ENCODE measurements around the gene MRPL34. TPM values are rescaled to one million over a fixed set of nuclear protein-coding genes. Genes with fewer than 3 reads are reported as not detected.

Gene MRPL34
- 100 to 1,000 TPM; 136 to 138 TPM for total RNA-seq
- polyA plus RNA-seq: 227 TPM

DNA sequence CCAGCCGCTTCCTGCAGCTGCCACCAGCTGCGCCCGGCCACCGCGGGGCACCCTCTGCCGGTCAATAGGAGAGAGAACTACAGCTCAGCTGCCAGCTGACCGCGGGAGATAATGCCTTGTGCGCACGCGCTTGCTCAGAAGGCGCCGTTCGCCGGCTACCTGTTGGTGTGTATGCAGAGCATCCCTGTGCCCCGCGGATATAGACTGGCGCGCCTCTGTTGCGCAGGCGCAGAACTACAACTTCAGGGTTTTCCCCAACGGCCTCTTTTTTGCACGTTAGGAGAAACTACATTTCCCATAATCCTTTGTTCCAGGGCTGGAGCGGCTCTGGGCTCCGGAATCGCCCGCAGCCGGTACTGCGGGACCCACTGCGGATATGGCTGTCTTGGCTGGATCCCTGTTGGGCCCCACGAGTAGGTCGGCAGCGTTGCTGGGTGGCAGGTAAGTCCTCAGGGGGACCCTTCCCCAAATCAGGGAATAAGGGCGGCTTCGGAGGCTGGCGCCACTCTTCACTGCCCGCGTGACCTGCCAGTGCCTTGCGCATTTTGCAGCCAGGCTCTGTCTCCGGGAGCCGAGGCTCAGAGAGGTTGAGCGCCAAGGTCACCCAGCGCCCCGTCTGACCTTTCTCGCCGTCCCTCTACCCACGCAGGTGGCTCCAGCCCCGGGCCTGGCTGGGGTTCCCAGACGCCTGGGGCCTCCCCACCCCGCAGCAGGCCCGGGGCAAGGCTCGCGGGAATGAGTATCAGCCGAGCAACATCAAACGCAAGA is at the start of gene MRPL34:
MRPL34 (plus strand) TSS at position 356 of the 768 bp plus-strand sequence; CDS start at position 377, 21 bp downstream.
- peaks cover 0 to 2% of the 10 kb centered on the region in 2 donors for H3K27me3 Mint-ChIP-seq
- H3K27ac Mint-ChIP-seq: peak within 1 kb of the TSS; percentile 79 to 99 (median 90)
- H3K4me1 ChIP-seq (ENCODE audit: insufficient read depth, low read length): peaks cover 41% of the 10 kb centered on the region
- H3K27ac ChIP-seq (ENCODE audit: low read depth, low read length): peak within 1 kb of the TSS; percentile 79
- peaks cover 45 to 67% (median 57%) of the 10 kb centered on the region in 3 donors for H3K4me1 Mint-ChIP-seq
- no peaks in the 10 kb centered on the region for H3K9me3 ChIP-seq (ENCODE audit: low read length)
- peak within 1 kb of the TSS; percentile 92 for H3K4me3 ChIP-seq (ENCODE audit: low read length)
- peak; percentile 88 to 98 (median 94) for DNase-seq
- peaks cover 0 to 12% (median 0%) of the 10 kb centered on the region in 3 donors for H3K36me3 Mint-ChIP-seq
- H3K36me3 ChIP-seq (ENCODE audit: insufficient read depth, low read length): no peaks in the 10 kb centered on the region
- ChIA-PET CTCF (interaction anchor here (0.6 to 1.8 kb wide), 15 partner anchors 9 to 86 kb away, joined by 3 to 11 read pairs (median 4); partner anchors contain the start of genes BABAM1 and OCEL1), POLR2A (interaction anchor here (0.7 to 1.3 kb wide), 4 partner anchors 13 to 162 kb away, joined by 4 to 13 read pairs (median 6); partner anchors contain the start of gene ANO8)
- H3K4me3 Mint-ChIP-seq: peak within 1 kb of the TSS; percentile 87 to 100 (median 90)
- H3K27me3 ChIP-seq (ENCODE audit: insufficient read depth, low read length, poor library complexity, severe bottlenecking): no peaks in the 10 kb centered on the region
- no peaks in the 10 kb centered on the region for H3K9me3 Mint-ChIP-seq

DNA sequence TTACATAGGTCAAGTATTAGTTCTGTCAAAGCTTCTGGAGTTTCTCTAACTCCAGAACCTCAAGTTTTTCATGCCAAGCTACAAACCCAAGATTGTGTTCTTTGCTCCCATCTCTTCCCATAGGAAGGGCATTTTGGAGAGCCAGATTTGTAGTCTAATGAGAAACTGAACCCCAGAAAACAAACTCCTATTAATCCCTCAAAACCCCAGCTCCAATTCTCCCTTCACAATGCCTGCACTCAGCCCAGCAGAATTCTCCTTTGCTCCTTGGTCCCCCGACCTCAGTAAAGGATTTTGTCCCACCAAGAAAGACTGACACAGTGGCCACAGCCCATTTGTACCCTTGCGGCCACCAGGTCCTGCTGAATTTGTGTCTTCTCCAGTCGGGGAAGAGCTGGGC is 49.5 kb upstream of the MRPL34 start:
- ChIA-PET POLR2A (no interaction called here), CTCF (interaction anchor here (1.0 to 1.8 kb wide), 2 partner anchors 36 to 135 kb away, joined by 3 read pairs; no protein-coding TSS in a partner anchor)
- Mint-ChIP-seq H3K4me1 (peaks cover 6% of the 10 kb centered on the region in 3 donors), H3K4me3 (no peak overlapping the region), H3K9me3 (no peaks in the 10 kb centered on the region), H3K27me3 (peaks cover 0 to 1% of the 10 kb centered on the region in 2 donors), H3K27ac (peak overlapping the region in 1 of 8 donors; percentile 26), H3K36me3 (no peaks in the 10 kb centered on the region)
- no peaks in the 10 kb centered on the region for H3K4me1 ChIP-seq (ENCODE audit: insufficient read depth, low read length)
- DNase-seq: no peak
- no peak overlapping the region for H3K27ac ChIP-seq (ENCODE audit: low read depth, low read length)
- H3K9me3 ChIP-seq (ENCODE audit: low read length): no peaks in the 10 kb centered on the region
- H3K4me3 ChIP-seq (ENCODE audit: low read length): no peak overlapping the region
- H3K27me3 ChIP-seq (ENCODE audit: insufficient read depth, low read length, poor library complexity, severe bottlenecking): no peaks in the 10 kb centered on the region
- no peaks in the 10 kb centered on the region for H3K36me3 ChIP-seq (ENCODE audit: insufficient read depth, low read length)

DNA sequence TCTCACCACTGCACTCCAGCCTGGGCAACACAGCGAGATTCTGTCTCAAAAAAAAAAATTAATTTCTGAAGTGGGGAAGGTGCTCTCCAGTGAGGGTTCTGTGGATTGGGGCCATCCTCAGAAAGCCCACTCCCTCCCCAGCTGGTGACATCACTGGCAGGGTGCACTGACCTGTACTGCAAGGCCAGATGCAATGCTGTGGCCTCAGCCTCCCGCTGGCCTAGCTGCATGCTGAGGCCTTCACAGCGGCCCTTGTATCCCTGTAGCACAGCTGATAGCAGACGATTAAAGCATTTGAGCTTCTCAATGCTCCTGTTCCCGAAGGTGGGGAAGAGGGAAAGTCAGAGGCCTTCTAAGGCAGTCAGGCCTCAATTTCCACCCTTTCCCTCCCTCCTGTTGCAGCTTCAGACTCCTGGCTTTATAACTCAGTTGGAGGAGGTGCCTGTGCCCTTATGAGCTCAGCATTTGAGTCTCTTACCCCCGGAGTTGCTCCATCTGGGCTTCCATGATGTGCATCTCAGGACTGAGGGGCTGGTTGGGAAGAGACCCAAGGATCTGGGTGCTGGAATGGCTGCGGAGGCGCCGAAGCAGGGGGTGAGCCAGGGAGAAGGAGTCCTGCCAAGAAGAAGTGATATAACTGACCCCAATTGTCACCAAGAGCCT is 46.4 kb upstream of the MRPL34 start:
- H3K4me3 Mint-ChIP-seq: no peak overlapping the region
- H3K9me3 Mint-ChIP-seq: no peaks in the 10 kb centered on the region
- Histone ChIP-seq H3K27ac (ENCODE audit: low read depth, low read length) (no peak overlapping the region), H3K4me1 (ENCODE audit: insufficient read depth, low read length) (no peaks in the 10 kb centered on the region), H3K27me3 (ENCODE audit: insufficient read depth, low read length, poor library complexity, severe bottlenecking) (no peaks in the 10 kb centered on the region), H3K4me3 (ENCODE audit: low read length) (no peak overlapping the region), H3K36me3 (ENCODE audit: insufficient read depth, low read length) (no peaks in the 10 kb centered on the region), H3K9me3 (ENCODE audit: low read length) (no peaks in the 10 kb centered on the region)
- H3K36me3 Mint-ChIP-seq: no peaks in the 10 kb centered on the region
- no peak for DNase-seq
- no peak overlapping the region for H3K27ac Mint-ChIP-seq
- peaks cover 6 to 8% (median 7%) of the 10 kb centered on the region in 3 donors for H3K4me1 Mint-ChIP-seq
- ChIA-PET CTCF (interaction anchor here (1.2 to 11.2 kb wide), 8 partner anchors 11 to 206 kb away, joined by 3 to 93 read pairs (median 4); partner anchors contain the start of genes ANKLE1, MRPL34 and USE1), POLR2A (interaction anchor here (1.2 kb wide), 1 partner anchor 33 kb away, joined by 5 read pairs; the partner anchor contains the start of gene OCEL1)
- no peaks in the 10 kb centered on the region for H3K27me3 Mint-ChIP-seq

DNA sequence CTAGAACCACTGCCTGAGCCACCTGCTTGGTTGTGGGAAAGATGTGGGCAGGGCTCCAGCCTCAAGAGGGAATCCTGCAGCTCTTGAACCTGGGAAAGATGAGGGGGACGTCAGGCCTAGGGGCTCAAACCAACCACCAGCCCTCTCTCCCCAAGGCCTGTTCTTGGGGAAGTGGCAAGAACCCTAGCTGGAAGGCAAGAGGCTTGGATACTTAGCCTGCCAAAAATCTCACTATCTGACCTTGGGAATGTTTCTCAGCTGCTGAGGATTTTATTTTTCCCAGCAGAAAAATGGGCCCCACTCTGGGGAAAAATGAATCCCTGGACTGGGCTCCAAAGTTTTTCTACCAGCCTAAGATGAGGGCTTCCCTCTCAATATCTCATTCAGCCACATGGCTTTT is 45.7 kb upstream of the MRPL34 start:
- H3K4me3 Mint-ChIP-seq: no peak overlapping the region
- CTCF ChIA-PET: interaction anchor here (0.6 to 11.2 kb wide), 20 partner anchors 9 to 205 kb away, joined by 3 to 93 read pairs (median 4); partner anchors contain the start of genes ANKLE1, MRPL34 and USE1
- POLR2A ChIA-PET: interaction anchor here (1.2 kb wide), 1 partner anchor 34 kb away, joined by 5 read pairs; the partner anchor contains the start of gene OCEL1
- H3K27ac Mint-ChIP-seq: no peak overlapping the region
- no peaks in the 10 kb centered on the region for H3K36me3 Mint-ChIP-seq
- no peak overlapping the region for H3K27ac ChIP-seq (ENCODE audit: low read depth, low read length)
- H3K36me3 ChIP-seq (ENCODE audit: insufficient read depth, low read length): no peaks in the 10 kb centered on the region
- no peaks in the 10 kb centered on the region for H3K27me3 Mint-ChIP-seq
- peaks cover 7 to 13% (median 8%) of the 10 kb centered on the region in 3 donors for H3K4me1 Mint-ChIP-seq
- no peaks in the 10 kb centered on the region for H3K27me3 ChIP-seq (ENCODE audit: insufficient read depth, low read length, poor library complexity, severe bottlenecking)
- no peaks in the 10 kb centered on the region for H3K9me3 ChIP-seq (ENCODE audit: low read length)
- no peaks in the 10 kb centered on the region for H3K9me3 Mint-ChIP-seq
- no peak for DNase-seq
- peaks cover 6% of the 10 kb centered on the region for H3K4me1 ChIP-seq (ENCODE audit: insufficient read depth, low read length)
- no peak overlapping the region for H3K4me3 ChIP-seq (ENCODE audit: low read length)

DNA sequence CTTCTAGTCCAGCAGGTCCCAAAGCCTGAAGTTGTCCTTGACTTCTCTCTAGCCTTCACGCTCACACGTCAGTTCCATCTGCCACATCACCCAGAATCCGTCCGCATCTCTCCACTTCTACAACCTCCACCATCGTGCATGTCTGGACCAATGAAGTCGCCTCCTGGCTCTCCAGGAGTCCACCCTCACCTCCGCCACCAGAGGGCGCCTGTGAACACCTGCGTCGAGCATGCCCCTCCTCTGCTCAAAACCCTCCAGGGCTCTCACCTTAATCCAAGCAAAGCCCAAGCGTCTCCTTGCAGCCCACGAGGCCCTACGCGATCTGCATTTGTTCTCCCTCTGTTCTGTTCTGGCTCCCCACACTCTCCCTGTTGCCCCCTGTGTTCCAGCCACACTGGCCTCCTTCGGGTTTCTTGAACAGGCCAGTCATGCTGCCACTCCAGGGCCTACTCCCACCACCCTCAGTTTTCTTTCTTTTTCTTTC is 44.8 kb upstream of the MRPL34 start:
- no peaks in the 10 kb centered on the region for H3K36me3 Mint-ChIP-seq
- ChIA-PET POLR2A (no interaction called here), CTCF (interaction anchor here (0.6 to 11.2 kb wide), 19 partner anchors 10 to 195 kb away, joined by 3 to 93 read pairs (median 4); partner anchors contain the start of genes ANKLE1 and USE1)
- peak overlapping the region in 4 of 8 donors; percentile 0 to 43 (median 3) for H3K27ac Mint-ChIP-seq
- no peaks in the 10 kb centered on the region for H3K9me3 ChIP-seq (ENCODE audit: low read length)
- no peaks in the 10 kb centered on the region for H3K36me3 ChIP-seq (ENCODE audit: insufficient read depth, low read length)
- DNase-seq: peak; percentile 80 to 92 (median 82)
- no peak overlapping the region for H3K4me3 Mint-ChIP-seq
- no peak overlapping the region for H3K4me3 ChIP-seq (ENCODE audit: low read length)
- no peaks in the 10 kb centered on the region for H3K27me3 ChIP-seq (ENCODE audit: insufficient read depth, low read length, poor library complexity, severe bottlenecking)
- no peaks in the 10 kb centered on the region for H3K9me3 Mint-ChIP-seq
- H3K4me1 Mint-ChIP-seq: peaks cover 7 to 13% (median 8%) of the 10 kb centered on the region in 3 donors
- no peaks in the 10 kb centered on the region for H3K27me3 Mint-ChIP-seq
- no peak overlapping the region for H3K27ac ChIP-seq (ENCODE audit: low read depth, low read length)
- peaks cover 7% of the 10 kb centered on the region for H3K4me1 ChIP-seq (ENCODE audit: insufficient read depth, low read length)

DNA sequence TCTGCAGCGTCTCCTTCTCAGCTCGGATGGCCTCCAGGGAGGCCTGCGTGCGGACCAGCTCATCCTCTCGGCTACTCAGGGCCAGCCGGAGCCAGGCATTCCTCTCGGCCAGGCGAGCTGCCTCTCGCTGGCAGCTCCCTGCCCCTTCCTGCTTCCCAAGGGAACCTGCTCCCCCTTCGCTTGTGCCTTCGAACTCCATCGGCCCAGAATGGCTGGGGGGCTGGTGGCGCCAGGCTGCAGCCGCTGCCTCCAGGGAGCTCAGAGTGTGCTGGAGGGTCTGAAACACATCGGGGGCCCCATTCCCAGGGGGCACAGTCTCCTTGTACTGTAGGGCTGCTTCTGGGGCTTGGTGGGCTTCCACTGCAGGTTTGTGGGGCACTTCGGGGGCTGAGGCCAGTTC is 43.1 kb upstream of the MRPL34 start:
- H3K27ac Mint-ChIP-seq: no peak overlapping the region
- H3K27me3 Mint-ChIP-seq: no peaks in the 10 kb centered on the region
- H3K4me3 Mint-ChIP-seq: no peak overlapping the region
- DNase-seq: no peak
- CTCF ChIA-PET: interaction anchor here (0.5 to 11.2 kb wide), 3 partner anchors 13 to 133 kb away, joined by 3 to 93 read pairs (median 7); partner anchors contain the start of gene ANKLE1
- no peaks in the 10 kb centered on the region for H3K9me3 Mint-ChIP-seq
- H3K27ac ChIP-seq (ENCODE audit: low read depth, low read length): no peak overlapping the region
- POLR2A ChIA-PET: no interaction called here
- no peaks in the 10 kb centered on the region for H3K36me3 ChIP-seq (ENCODE audit: insufficient read depth, low read length)
- H3K4me3 ChIP-seq (ENCODE audit: low read length): no peak overlapping the region
- peaks cover 13% of the 10 kb centered on the region for H3K4me1 ChIP-seq (ENCODE audit: insufficient read depth, low read length)
- peaks cover 15 to 24% (median 18%) of the 10 kb centered on the region in 3 donors for H3K4me1 Mint-ChIP-seq
- H3K36me3 Mint-ChIP-seq: peaks cover 0 to 4% (median 0%) of the 10 kb centered on the region in 3 donors
- H3K9me3 ChIP-seq (ENCODE audit: low read length): no peaks in the 10 kb centered on the region
- no peaks in the 10 kb centered on the region for H3K27me3 ChIP-seq (ENCODE audit: insufficient read depth, low read length, poor library complexity, severe bottlenecking)

DNA sequence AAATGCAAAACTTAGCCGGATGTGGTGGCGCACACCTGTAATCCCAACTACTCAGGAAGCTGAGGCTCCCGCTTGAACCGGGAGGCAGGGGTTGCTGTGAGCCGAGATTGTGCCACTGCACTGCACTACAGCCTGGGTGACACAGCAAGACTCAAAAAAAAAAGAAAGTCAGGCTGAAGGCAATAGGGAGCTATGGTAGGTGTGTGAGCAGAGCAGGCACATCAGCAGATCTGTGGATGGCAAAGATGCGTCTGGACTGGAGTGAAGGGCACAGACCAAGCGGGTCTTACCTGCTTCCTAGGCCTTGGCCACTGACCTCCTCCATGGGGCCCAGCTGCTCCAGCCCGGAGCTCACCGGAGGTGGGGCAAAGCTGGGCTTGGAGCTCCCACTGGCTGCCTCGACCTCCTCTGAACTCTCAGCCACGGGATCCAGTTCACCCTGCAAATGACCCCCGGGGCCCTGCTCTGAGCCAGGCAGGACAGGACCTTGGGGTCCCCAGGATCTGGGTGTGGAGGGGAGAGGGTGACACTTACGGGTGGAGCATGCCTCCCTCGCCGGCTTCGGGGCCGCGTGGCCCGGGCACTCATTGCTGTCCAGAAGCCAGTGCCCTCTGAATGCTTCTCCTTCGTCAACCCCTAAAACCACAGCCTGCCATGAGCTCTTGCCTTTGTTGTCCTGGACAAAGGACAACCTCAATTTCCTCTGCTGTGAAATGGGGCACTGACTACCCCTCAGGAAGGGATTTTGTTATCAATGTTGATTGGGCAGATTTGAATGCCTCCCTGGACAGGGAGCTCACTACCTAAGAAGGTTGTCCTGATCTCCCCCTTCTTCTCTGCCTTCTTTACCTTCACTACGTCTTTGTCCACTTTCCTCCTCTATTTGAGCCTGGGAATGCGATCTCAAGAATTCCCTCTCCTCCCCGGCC is 41.7 kb upstream of the MRPL34 start:
- Histone ChIP-seq H3K4me1 (ENCODE audit: insufficient read depth, low read length) (peaks cover 21% of the 10 kb centered on the region), H3K36me3 (ENCODE audit: insufficient read depth, low read length) (no peaks in the 10 kb centered on the region), H3K27ac (ENCODE audit: low read depth, low read length) (no peak overlapping the region), H3K27me3 (ENCODE audit: insufficient read depth, low read length, poor library complexity, severe bottlenecking) (no peaks in the 10 kb centered on the region), H3K9me3 (ENCODE audit: low read length) (no peaks in the 10 kb centered on the region), H3K4me3 (ENCODE audit: low read length) (no peak overlapping the region)
- Mint-ChIP-seq H3K27me3 (no peaks in the 10 kb centered on the region), H3K27ac (peak overlapping the region in 1 of 8 donors; percentile 83), H3K4me1 (peaks cover 22 to 31% (median 25%) of the 10 kb centered on the region in 3 donors), H3K9me3 (no peaks in the 10 kb centered on the region), H3K4me3 (peak overlapping the region in 1 of 7 donors; percentile 54), H3K36me3 (peaks cover 0 to 9% (median 0%) of the 10 kb centered on the region in 3 donors)
- no peak for DNase-seq
- ChIA-PET POLR2A (no interaction called here), CTCF (interaction anchor here (1.5 to 11.2 kb wide), 4 partner anchors 14 to 29 kb away, joined by 3 to 93 read pairs (median 4); partner anchors contain the start of gene ANKLE1)

Data from CD8-positive, alpha-beta memory T cell (primary cell).